HT-29 (cell line): ENCODE measurements around the gene DNAJC27. TPM values are rescaled to one million over a fixed set of nuclear protein-coding genes. Genes with fewer than 3 reads are reported as not detected.

Experiments used
- DNase-seq: peaks from one replicate; pipeline ENCODE4 v3.0.0-alpha.2; 2015; ENCODE audit warnings: low spot score
- total RNA-seq: library from RNA; depleted of rRNA; stranded (reverse); fragments of >200 nt; shearing (Covaris generic); gene quantifications from 2 replicates; pipeline ENCODE4 v1.2.3, GENCODE V29; 2014

The DNAJC27 gene
- total RNA-seq, 1 experiment from 2014 or later = 0.92 TPM

DNA sequence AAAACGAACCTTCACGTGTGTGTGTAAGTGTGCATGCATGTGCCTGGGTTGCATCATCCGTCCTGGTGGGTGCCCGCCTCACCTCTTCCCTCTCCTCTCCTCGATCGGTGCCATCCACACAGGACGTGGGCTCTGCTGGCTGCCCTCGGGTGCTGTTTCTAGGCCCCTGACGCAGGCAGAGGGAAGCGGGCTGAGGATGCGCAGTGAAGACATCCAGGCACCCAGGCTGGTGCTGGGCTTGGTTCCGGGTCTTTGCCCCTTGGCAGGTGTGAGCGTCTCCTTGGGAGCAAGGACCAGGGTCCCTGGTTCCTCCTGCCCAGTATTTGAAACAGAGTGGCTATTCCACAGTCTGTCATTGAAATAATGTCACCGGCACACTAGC lies 45.5 kb downstream of the DNAJC27 start:
- DNase-seq = no peak

DNA sequence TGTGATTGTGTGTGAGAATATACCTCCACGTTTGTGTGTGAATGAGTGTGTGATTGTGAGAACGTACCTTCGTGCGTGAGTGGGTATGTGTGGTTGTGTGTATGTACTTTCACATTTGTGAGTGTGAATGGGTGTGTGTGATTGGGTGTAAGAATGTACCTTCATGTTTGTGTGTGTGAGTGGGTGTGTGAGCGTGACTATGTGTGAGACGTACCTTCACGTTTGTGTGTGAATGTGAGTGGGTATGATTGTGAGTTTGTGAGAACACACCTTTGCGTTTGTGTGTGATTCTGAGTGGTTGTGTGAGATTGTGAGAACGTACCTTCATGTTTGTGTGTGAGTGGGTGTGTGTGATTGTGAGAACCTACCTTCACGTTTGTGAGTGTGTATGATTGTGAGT lies 45.9 kb downstream of the DNAJC27 start:
- DNase-seq = no peak

DNA sequence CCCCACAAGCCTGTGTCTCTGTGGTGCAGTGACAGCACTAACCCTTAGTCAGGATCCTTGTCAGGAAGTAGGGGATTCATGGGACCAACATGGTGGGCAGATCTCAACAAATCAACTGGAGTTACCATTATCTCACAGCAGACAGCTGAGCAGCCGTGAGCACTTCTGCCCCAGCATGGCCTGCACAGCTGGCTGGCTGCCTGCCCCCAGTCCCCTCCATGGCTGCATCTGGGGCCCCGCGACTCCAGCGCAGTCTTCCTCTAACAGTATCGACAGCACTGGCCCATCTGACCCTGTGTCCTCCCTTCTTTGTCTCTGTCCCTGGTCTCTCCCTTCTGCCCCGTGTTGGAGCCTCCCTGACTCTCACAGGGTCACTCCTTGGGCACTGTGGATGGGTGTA lies 47.0 kb downstream of the DNAJC27 start:
- no peak for DNase-seq

DNA sequence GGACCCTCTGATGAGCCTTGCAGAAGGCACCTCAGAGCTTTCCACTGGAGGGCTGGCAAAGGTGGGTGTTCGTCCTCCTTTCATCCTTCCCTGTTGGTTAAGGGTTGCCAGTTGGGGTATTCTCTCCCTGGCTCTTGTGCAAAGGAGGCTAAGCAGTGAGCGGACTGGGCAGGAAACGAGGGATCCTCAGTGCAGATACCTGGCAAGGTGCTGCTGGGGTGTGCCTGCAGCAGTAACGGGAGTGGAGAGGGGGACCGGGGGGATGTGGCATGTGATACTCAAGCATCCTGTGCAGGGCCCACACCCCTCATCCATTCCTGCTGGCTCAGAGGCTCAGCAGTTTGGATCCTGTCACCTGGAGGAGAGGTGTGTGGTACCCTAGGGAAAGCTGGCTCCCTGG lies 47.5 kb downstream of the DNAJC27 start:
- no peak for DNase-seq

DNA sequence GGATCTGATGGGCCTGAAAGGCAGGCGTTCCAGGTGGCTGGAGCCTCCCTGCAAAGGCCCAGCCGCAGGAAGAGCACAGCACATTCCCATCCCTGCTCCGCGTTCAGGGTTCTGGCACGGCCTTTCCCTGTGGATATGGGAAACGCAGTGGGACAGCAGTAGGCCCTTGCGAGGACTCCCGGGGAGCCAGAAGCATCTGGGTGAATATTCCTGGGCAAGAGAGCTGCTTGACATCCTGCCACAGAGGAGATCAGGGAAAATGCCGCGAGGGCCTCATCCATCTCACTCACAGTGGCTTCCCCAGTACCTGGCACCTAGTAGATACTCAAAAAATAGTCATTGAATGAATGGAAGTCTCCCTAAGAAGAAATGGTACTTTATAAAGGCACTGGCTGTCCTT lies 48.6 kb downstream of the DNAJC27 start:
- DNase-seq = no peak

GRCh38 chr2:24922556-24922955 lies 49.2 kb downstream of the DNAJC27 start:
- no peak for DNase-seq

DNA sequence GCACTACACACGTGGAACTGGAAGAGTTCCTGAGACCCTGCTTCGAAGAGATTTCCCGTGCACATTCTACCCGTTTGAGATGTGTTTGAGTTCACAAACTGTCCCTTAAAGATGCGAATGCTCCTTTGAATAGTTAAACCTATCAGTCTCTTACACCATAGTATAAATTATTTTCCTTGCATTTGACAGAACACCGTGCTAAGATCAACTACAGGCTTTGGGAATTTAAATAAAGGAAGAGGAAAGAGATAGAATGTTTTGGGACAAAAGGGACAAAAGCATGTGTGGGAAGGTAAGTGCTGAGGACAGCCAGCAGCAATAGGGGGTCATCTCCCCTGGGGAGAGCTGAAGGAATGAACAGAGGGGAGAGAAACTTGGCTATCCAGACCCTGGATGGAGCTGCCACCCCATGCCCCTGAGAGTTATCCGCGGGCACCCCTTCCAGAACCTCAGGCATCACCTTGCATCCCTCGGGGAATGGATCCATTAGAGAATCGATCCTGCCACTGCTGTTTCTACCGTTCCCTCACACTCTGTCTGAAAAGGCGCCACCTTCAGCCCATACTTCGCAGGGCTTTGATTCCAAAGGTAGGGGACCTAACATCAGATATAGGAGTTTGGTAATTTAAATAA lies 50.8 kb downstream of the DNAJC27 start:
- peak; percentile 42 for DNase-seq

GRCh38 chr2:24920098-24920808 lies 51.5 kb downstream of the DNAJC27 start, which contains the start of gene ADCY3:
Gene ADCY3, minus strand, starts transcription at chr2:24920237. Its CDS starts 1,250 bp downstream, at chr2:24918987.
- DNase-seq = peak; percentile 37

- peak; percentile 5 for DNase-seq
These were observed 52.2 kb downstream of the DNAJC27 start for GRCh38 chr2:24919506-24920097.

- DNase-seq = peak; percentile 73
These were observed 52.7 kb downstream of the DNAJC27 start for GRCh38 chr2:24919037-24919505.

- no peak for DNase-seq
These were observed 53.3 kb downstream of the DNAJC27 start for GRCh38 chr2:24918326-24919036.

DNA sequence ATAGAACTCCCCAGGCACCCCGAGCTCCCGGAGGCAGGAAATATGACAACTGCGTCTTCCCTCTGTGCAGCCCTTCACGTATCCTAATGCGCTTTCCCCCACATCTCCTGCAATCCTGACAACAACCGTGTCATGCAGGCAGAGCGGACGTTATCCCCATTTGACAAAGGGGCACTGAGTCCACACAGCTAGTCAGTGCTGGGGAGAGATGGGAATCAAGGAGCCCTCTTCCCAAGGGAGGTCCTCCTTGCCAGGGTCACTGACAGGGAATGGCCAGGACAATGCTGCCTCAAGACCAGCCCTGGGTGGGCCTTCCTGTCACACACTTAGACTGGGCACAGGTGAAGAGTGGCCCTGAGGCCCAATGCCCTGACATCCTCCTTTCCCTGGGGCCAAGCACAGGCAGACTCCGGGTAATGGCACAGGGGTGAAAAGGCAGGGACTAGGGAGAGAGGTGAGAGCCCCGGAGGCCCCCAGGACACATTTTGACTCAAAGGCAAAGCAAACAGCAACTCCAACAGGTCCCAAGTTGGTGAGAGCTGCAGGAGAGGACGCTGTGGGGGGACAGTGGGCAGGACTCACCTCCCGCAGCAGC lies 53.9 kb downstream of the DNAJC27 start:
- DNase-seq = no peak

- no peak for DNase-seq
These were observed 54.7 kb downstream of the DNAJC27 start for GRCh38 chr2:24917086-24917485.

DNA sequence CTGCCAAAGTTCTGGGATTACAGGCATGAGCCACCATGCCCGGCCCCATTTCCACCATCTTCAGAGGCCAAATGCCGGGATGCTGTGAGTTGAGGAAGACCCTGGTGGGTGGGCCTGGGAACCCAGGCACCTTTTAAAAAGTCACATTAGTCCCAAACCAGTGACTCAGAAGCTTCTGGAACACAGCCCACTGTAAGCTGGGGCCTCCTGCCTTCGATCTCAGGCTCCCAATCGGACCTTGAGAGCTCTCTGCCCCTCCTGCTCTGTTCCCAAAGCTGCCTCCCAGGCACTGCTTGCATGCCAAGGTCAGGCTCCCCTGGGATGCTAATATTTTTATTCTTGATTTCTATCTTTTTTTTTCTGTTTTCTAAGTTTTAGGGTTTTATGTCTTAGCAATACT lies 56.0 kb downstream of the DNAJC27 start:
- no peak for DNase-seq

DNA sequence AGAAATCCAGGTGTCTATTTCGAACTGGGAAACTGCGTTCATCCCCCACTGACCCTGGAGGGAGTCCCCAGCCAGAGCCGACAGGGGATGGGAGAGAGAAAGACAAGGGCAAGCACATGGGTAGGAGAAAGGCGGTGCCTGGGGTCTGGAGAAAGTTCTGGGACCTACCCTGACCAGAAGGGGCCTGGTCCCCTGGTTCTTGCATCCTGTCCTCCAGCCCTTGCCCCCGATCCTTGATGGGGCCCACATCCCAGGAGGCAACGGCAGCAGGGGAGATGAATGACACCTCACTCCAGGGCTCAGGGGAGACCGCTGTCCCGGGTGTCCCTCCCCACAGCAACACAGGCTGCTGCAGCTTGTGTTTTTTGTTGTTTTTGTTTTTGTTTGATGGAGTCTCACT lies 56.6 kb downstream of the DNAJC27 start:
- DNase-seq = no peak

DNA sequence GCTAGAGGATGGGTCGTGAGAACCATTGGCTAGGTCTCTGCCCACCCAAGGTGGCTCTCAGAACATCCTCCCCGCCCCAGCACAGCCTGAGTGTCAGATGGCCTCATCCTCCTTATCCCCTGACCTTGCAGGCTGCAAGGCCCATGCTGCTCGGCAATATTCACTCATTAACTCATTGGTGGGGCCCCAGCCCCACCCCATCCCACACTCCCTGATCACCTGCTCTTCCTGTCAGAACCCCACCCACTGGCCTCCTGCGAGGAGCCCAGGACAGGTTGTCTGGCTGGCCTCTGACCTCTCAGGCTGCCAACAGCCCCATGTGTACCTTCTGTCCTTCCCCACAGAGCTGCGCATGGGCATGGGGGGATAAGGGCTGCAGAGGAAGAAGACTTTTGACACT lies 57.0 kb downstream of the DNAJC27 start:
- DNase-seq = no peak

DNA sequence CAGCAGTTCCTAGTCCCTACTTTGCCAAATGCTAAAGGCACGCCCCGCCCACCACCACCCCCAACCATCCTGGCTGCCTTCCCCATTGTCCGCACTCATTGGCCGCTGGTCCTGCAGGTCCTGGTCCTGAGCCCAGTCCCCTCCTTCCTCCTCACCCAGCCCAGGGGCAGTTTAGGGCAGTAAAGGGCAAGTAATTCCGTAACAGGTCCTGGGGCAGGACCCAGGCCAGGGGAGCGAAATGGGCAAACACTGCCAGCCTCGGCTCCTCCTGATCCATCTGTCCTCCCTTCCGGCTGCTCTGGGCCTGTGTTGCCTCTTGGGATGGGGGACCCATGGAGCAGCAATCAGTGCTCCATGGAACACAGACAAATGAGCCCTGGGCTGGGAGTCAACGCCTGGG lies 57.8 kb downstream of the DNAJC27 start:
- no peak for DNase-seq

DNA sequence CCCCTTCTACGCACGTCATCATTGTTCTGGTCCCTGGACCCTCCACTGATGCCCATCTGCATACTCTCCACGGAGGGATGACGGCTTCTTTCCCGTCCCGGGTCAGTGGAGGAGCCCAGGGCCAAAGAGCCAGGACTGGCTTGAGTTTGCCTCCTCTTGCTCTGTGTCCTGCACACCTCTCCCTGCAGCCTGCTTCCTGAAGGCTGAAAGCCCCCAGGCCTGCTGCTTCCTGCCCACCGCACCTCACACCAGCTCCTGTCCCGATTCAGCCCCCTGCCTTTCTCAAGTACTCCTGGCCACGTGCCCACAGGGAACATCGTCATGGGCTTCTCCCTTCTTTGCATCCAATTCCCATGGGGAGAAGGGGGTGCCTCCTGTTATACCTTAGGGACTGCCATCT lies 58.8 kb downstream of the DNAJC27 start:
- no peak for DNase-seq

GRCh38 chr2:24912523-24912922 lies 59.2 kb downstream of the DNAJC27 start:
- DNase-seq = no peak

GRCh38 chr2:24910245-24910644 lies 61.5 kb downstream of the DNAJC27 start:
- DNase-seq = no peak

DNA sequence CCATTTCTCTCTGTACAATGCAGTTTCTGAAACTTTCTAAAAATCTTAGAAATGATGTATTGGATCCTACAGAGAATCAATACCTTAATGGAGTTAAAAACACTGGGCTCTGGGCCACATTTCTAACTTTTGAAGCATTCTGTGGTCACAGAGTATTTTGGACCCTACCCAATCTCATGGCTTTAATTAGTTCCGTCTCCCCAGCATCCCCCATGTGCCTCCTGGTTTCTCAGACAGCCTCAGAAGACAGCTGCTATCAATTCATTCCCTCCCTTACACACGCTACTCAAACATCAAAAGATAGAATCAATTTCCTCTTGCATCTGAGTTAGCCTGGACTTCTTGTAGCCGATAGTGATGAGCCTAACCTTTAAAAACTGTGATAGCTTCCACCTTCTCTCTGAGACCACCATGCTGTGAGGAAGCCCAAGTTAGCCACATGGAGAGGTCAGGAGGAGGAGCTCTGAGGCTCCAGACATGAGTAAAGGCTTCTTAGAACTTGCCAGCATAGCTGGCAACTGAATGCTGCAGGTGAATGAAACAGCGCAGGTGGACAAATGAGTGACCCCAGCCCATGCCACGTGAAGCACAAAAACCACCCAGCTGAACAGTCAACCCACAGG lies 62.1 kb downstream of the DNAJC27 start:
- no peak for DNase-seq
